Neural crest cell (in vitro differentiated cells): Measurements from ENCODE around the gene LRRC4B. TPM values are rescaled to one million over a fixed set of nuclear protein-coding genes. Genes with fewer than 3 reads are reported as not detected.

ENCODE experiments used
- DNase-seq: peaks from one replicate; pipeline ENCODE4 v3.0.0; 2021; ENCODE audit warnings: low read depth, mixed read lengths, low spot score
- H3K27ac Mint-ChIP-seq: one replicate; pipeline ENCODE4 v1.8.0; 2021; ENCODE audit warnings: mild to moderate bottlenecking, mixed read lengths; ENCODE audit not compliant: unreplicated experiment
- H3K27me3 Mint-ChIP-seq: 2 replicates; pipeline ENCODE4 v1.8.0; 2021; ENCODE audit warnings: low read depth, mild to moderate bottlenecking, mixed read lengths
- H3K36me3 Mint-ChIP-seq: 2 replicates; pipeline ENCODE4 v1.8.0; 2021; ENCODE audit warnings: low read depth, mild to moderate bottlenecking, mixed read lengths
- H3K4me1 Mint-ChIP-seq: 2 replicates; pipeline ENCODE4 v1.8.0; 2021; ENCODE audit warnings: mixed read lengths
- H3K4me3 Mint-ChIP-seq: one replicate; pipeline ENCODE4 v1.8.0; 2021; ENCODE audit warnings: mild to moderate bottlenecking, mixed read lengths
- H3K9me3 Mint-ChIP-seq: 2 replicates; pipeline ENCODE4 v1.8.0; 2021; ENCODE audit warnings: mixed read lengths
- CTCF ChIP-seq: fragments of 200-600 bp; sonication (generic); conservative IDR thresholded peaks from 2 replicates; pipeline ENCODE4 v1.5.0; 2021; ENCODE audit warnings: antibody characterized with exemption, mild to moderate bottlenecking
- total RNA-seq: library from RNA; stranded (reverse); gene quantifications from 2 replicates; pipeline ENCODE4 v1.2.1, GENCODE V29; 2021

LRRC4B gene
- total RNA-seq, 1 donor from 2014 or later: 50.2 TPM

GRCh38 chr19:50479761-50480251 is 88.4 kb downstream of the LRRC4B start:
- Mint-ChIP-seq H3K27me3 (peaks cover 8% of the 10 kb centered on the region), H3K9me3 (peaks cover 3% of the 10 kb centered on the region), H3K4me3 (no peak overlapping the region), H3K27ac (no peak overlapping the region), H3K36me3 (peaks cover 27% of the 10 kb centered on the region), H3K4me1 (peaks cover 14% of the 10 kb centered on the region)
- TF ChIP-seq CTCF: no peak
- DNase-seq: no peak

GRCh38 chr19:50478901-50479715 is 89.1 kb downstream of the LRRC4B start:
- Mint-ChIP-seq H3K27ac (peak overlapping the region; percentile 45), H3K4me3 (peak overlapping the region; percentile 76), H3K36me3 (peaks cover 27% of the 10 kb centered on the region), H3K27me3 (peaks cover 8% of the 10 kb centered on the region), H3K9me3 (peaks cover 3% of the 10 kb centered on the region), H3K4me1 (peaks cover 14% of the 10 kb centered on the region)
- TF ChIP-seq CTCF: peak; percentile 59
- DNase-seq: no peak

- H3K4me3 Mint-ChIP-seq: peak overlapping the region; percentile 97
- no peak for TF ChIP-seq CTCF
- peaks cover 25% of the 10 kb centered on the region for H3K36me3 Mint-ChIP-seq
- H3K27me3 Mint-ChIP-seq: peaks cover 8% of the 10 kb centered on the region
- no peak for DNase-seq
- H3K9me3 Mint-ChIP-seq: peaks cover 3% of the 10 kb centered on the region
- H3K4me1 Mint-ChIP-seq: peaks cover 14% of the 10 kb centered on the region
- H3K27ac Mint-ChIP-seq: no peak overlapping the region
These were observed 90.3 kb downstream of the LRRC4B start for GRCh38 chr19:50477751-50478515.

GRCh38 chr19:50476907-50477238 is 91.4 kb downstream of the LRRC4B start:
- DNase-seq: no peak
- peak overlapping the region; percentile 97 for H3K4me3 Mint-ChIP-seq
- H3K36me3 Mint-ChIP-seq: peaks cover 25% of the 10 kb centered on the region
- peak overlapping the region; percentile 98 for H3K27ac Mint-ChIP-seq
- no peak for TF ChIP-seq CTCF
- H3K9me3 Mint-ChIP-seq: peaks cover 3% of the 10 kb centered on the region
- peaks cover 8% of the 10 kb centered on the region for H3K27me3 Mint-ChIP-seq
- H3K4me1 Mint-ChIP-seq: peaks cover 14% of the 10 kb centered on the region

GRCh38 chr19:50476224-50476906 is 91.9 kb downstream of the LRRC4B start, which contains the start of the genes EMC10 and GARIN5A:
Gene EMC10, plus strand, starts transcription at chr19:50476507. Its CDS starts 38 bp downstream, at chr19:50476545.
Gene GARIN5A, minus strand, starts transcription at chr19:50476848. Its CDS starts 460 bp downstream, at chr19:50476388.
- H3K27me3 Mint-ChIP-seq: peaks cover 8% of the 10 kb centered on the region
- H3K9me3 Mint-ChIP-seq: peaks cover 3% of the 10 kb centered on the region
- H3K4me1 Mint-ChIP-seq: peaks cover 14% of the 10 kb centered on the region
- H3K4me3 Mint-ChIP-seq: peak within 1 kb of the TSS; percentile 97
- TF ChIP-seq CTCF: no peak
- peak within 1 kb of the TSS; percentile 98 for H3K27ac Mint-ChIP-seq
- peak; percentile 82 for DNase-seq
- H3K36me3 Mint-ChIP-seq: peaks cover 25% of the 10 kb centered on the region
